Astrocyte (in vitro differentiated cells and primary cell): ENCODE data around the gene MYOM3.

Experiments used
- CTCF ChIP-seq: IDR thresholded peaks from 2 replicates; pipeline ENCODE4 v1.5.1; 2011; ENCODE audit warnings: low read depth, mild to moderate bottlenecking, inconsistent platforms, low read length, moderate library complexity; ENCODE audit not compliant: insufficient read depth
- EZH2 ChIP-seq: IDR thresholded peaks from 2 replicates; pipeline ENCODE4 v1.6.1; 2012; ENCODE audit warnings: mild to moderate bottlenecking, low read length, inconsistent platforms; ENCODE audit not compliant: insufficient read depth

- no peak for TF ChIP-seq CTCF
- TF ChIP-seq EZH2 = no peak
Measured at GRCh38 chr1:24020025-24020424, 91.9 kb downstream of the MYOM3 start.
